HL-60 (cell line): Measurements from ENCODE around the gene SIAH3.

ENCODE experiments used
- DNase-seq, 2 experiments: peaks; one replicate each; pipeline ENCODE4 v3.0.0-alpha.2; 2010 to 2020; ENCODE audit warnings: low read depth in 1 of 2, low spot score in 1 of 2
- H3K27ac ChIP-seq: fragments of 250-450 bp; sonication (Bioruptor Pico); replicated peaks from 2 replicates; pipeline ENCODE4 v1.5.1; 2020; ENCODE audit warnings: mild to moderate bottlenecking, moderate library complexity
- H3K27me3 ChIP-seq: fragments of 250-450 bp; sonication (Bioruptor Pico); 2 replicates; pipeline ENCODE4 v1.5.1; 2021; ENCODE audit warnings: mild to moderate bottlenecking, moderate library complexity; ENCODE audit not compliant: insufficient read depth, poor library complexity, severe bottlenecking
- H3K4me3 ChIP-seq: replicated peaks from 2 replicates; pipeline ENCODE4 v1.5.1; 2011; ENCODE audit warnings: mild to moderate bottlenecking, control low read depth, low read length; ENCODE audit not compliant: insufficient read depth
- GABPA ChIP-seq: IDR thresholded peaks from 2 replicates; pipeline ENCODE4 v1.6.1; 2012; ENCODE audit warnings: low read depth
- POLR2AphosphoS5 ChIP-seq: IDR thresholded peaks from 2 replicates; pipeline ENCODE4 v1.6.1; 2012; ENCODE audit warnings: low read depth
- SPI1 ChIP-seq: IDR thresholded peaks from 2 replicates; pipeline ENCODE4 v1.6.1; 2012; ENCODE audit warnings: low read depth, mild to moderate bottlenecking, borderline replicate concordance
- TF ChIP-seq, protein P1 (sequence below): IDR thresholded peaks from 2 replicates; pipeline ENCODE4 v1.6.1; 2012; ENCODE audit warnings: low read depth; ENCODE audit not compliant: insufficient replicate concordance
- TF ChIP-seq, protein P2 (sequence below): IDR thresholded peaks from one replicate; pipeline ENCODE4 v1.5.1; 2011; ENCODE audit warnings: low read length, control low read depth, inconsistent platforms; ENCODE audit not compliant: insufficient read depth

The SIAH3 gene

DNA sequence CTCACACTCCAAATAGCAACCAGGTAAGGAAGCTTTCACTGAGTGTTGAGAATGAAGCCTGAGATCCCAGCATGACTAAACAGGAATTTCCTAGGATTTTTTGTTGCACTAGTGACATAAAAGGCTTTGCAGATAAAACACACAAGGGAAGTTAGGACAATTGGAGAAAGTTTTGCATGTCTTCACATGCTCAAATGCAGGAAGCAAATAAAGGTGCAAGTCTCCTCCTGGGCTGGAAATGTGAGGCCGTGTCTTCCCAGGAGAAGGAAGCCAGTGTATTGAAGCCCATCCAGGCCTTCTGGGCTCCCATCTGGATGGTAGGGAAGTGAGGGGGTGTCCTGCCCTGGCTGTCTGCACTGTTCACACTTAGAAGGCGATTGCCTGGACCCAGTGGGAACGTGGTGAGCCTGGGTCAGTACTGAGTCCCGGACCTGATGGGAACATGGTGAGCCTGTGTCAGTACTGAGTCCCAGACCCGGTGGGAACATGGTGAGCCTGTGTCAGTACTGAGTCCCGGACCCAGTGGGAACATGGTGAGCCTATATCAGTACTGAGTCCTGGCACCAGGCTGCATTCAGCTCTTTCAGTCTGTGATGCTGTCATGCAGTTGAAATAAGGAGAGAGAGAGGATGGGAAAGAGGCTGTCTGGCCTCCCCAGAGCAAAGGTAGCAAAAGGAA lies 38.7 kb downstream of the SIAH3 start:
- TF ChIP-seq SPI1, result no peak
- no peak for TF ChIP-seq POLR2AphosphoS5
- no peak for TF ChIP-seq GABPA
- TF ChIP-seq, protein P1, sequence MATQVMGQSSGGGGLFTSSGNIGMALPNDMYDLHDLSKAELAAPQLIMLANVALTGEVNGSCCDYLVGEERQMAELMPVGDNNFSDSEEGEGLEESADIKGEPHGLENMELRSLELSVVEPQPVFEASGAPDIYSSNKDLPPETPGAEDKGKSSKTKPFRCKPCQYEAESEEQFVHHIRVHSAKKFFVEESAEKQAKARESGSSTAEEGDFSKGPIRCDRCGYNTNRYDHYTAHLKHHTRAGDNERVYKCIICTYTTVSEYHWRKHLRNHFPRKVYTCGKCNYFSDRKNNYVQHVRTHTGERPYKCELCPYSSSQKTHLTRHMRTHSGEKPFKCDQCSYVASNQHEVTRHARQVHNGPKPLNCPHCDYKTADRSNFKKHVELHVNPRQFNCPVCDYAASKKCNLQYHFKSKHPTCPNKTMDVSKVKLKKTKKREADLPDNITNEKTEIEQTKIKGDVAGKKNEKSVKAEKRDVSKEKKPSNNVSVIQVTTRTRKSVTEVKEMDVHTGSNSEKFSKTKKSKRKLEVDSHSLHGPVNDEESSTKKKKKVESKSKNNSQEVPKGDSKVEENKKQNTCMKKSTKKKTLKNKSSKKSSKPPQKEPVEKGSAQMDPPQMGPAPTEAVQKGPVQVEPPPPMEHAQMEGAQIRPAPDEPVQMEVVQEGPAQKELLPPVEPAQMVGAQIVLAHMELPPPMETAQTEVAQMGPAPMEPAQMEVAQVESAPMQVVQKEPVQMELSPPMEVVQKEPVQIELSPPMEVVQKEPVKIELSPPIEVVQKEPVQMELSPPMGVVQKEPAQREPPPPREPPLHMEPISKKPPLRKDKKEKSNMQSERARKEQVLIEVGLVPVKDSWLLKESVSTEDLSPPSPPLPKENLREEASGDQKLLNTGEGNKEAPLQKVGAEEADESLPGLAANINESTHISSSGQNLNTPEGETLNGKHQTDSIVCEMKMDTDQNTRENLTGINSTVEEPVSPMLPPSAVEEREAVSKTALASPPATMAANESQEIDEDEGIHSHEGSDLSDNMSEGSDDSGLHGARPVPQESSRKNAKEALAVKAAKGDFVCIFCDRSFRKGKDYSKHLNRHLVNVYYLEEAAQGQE, result no peak
- TF ChIP-seq, protein P2, sequence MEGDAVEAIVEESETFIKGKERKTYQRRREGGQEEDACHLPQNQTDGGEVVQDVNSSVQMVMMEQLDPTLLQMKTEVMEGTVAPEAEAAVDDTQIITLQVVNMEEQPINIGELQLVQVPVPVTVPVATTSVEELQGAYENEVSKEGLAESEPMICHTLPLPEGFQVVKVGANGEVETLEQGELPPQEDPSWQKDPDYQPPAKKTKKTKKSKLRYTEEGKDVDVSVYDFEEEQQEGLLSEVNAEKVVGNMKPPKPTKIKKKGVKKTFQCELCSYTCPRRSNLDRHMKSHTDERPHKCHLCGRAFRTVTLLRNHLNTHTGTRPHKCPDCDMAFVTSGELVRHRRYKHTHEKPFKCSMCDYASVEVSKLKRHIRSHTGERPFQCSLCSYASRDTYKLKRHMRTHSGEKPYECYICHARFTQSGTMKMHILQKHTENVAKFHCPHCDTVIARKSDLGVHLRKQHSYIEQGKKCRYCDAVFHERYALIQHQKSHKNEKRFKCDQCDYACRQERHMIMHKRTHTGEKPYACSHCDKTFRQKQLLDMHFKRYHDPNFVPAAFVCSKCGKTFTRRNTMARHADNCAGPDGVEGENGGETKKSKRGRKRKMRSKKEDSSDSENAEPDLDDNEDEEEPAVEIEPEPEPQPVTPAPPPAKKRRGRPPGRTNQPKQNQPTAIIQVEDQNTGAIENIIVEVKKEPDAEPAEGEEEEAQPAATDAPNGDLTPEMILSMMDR, result no peak
- Histone ChIP-seq H3K27ac (no peak overlapping the region), H3K4me3 (no peak overlapping the region), H3K27me3 (no peaks in the 10 kb centered on the region)
- DNase-seq, result no peak

DNA sequence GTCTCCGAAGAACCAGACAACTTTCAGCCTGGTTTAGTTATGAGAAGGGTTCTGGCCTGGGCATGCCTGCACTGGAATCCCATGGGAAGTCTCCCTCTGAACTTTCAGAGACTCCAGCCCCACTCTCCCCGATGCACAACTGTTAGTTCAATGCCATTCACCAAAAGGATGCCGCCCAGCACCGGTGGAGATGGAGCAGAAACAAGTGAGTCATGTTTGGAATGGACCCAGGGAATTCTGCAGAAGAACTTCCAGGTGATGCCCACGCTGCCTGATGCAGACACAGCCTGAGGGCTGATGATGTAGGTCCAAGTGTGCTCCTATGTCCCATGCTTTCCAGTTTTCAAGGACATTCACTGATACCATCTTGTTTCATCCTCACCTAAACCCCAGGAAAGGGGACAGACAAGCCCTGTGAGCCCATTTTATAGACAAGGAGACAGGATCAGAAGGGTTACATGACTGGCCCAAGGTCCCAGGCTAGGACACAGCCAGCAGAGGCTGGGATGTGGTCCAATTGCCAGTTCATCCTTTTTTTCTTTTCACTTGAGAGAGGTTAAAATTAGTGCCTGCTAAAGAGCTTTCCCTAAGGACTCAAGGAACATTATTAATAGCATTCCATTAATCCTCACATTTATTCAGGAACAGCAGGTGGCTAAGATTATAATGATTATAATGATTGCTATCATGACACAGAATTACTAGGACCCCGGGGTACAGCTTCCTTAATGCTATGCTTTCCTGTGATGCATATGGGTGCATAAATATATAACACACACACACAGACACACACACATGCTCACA lies 39.5 kb downstream of the SIAH3 start:
- no peak for DNase-seq
- TF ChIP-seq, protein P1, result no peak
- TF ChIP-seq, protein P2, result no peak
- TF ChIP-seq SPI1 (no peak), POLR2AphosphoS5 (no peak), GABPA (no peak)
- Histone ChIP-seq H3K27me3 (no peaks in the 10 kb centered on the region), H3K27ac (no peak overlapping the region), H3K4me3 (no peak overlapping the region)

DNA sequence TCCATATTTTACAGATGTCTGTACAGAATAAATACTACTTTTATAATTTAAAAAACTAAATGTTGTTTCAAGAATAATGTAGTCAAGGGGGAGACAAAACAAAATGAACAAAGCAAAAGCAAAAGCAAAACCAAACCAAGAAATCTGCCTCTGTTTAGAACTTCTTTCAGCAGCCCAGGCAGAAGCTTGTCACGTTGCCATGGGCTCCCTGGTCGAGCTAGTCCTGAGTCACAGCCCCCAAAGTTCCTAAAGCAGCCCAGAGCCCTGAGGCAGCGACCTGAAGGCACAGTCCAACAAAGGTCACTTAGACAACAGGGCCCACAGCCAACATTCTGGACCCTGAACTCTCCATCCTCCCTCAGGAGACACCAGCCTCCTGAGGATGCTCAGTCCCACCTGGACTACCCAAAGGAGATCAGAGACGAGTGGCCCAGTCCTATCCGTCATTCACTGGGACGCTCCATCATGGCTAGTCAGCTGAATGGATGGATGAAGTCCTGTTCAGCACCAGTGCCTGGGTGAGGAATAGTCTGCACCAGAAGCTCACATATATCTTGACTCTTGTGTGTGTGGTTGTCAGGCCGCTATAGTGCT lies 41.7 kb downstream of the SIAH3 start:
- Histone ChIP-seq H3K27me3 (no peaks in the 10 kb centered on the region), H3K27ac (no peak overlapping the region), H3K4me3 (no peak overlapping the region)
- no peak for DNase-seq
- TF ChIP-seq POLR2AphosphoS5 (no peak), SPI1 (no peak), GABPA (no peak)
- TF ChIP-seq, protein P2, result no peak
- TF ChIP-seq, protein P1, result no peak
